ENCODE data around the gene CHL1.
A peak's percentile ranks its signal among the peaks of the same experiment; 100 is the strongest.

DNA sequence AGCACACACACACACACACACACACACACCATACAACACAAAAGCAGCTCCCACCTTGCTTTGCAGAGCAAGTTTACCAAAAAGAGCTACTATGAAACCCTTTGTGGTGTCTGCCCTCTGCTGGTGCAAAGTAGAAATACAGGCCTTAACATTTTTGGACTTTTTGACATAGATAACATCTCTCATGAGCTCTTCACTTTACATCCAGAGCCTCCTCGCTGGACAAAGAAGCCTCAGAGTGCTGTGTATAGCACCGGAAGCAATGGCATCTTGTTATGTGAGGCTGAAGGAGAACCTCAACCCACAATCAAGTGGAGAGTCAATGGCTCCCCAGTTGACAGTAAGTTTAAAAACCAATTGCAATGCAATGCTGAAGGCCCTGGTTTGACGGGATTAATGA, 157.9 kb downstream of the CHL1 start:
- TF ChIP-seq POLR2AphosphoS5 (IDR thresholded peaks at IDR 0.05) (no peak), EP300 (IDR thresholded peaks at IDR 0.05) (no peak), POLR2A (IDR thresholded peaks at IDR 0.05) (no peak)
- TF ChIP-seq, protein P1, sequence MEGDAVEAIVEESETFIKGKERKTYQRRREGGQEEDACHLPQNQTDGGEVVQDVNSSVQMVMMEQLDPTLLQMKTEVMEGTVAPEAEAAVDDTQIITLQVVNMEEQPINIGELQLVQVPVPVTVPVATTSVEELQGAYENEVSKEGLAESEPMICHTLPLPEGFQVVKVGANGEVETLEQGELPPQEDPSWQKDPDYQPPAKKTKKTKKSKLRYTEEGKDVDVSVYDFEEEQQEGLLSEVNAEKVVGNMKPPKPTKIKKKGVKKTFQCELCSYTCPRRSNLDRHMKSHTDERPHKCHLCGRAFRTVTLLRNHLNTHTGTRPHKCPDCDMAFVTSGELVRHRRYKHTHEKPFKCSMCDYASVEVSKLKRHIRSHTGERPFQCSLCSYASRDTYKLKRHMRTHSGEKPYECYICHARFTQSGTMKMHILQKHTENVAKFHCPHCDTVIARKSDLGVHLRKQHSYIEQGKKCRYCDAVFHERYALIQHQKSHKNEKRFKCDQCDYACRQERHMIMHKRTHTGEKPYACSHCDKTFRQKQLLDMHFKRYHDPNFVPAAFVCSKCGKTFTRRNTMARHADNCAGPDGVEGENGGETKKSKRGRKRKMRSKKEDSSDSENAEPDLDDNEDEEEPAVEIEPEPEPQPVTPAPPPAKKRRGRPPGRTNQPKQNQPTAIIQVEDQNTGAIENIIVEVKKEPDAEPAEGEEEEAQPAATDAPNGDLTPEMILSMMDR (IDR thresholded peaks at IDR 0.05) = peak; percentile 33 to 71 (median 65)

All from gastroesophageal sphincter (tissue), 3 donors.